ENCODE data around the gene PIK3R6.
"Not testable (repeated sequence)": the region's sequence is repeated elsewhere in the genome, so short reads cannot be mapped to it uniquely, and the experiment has no call there.

PIK3R6 gene

DNA sequence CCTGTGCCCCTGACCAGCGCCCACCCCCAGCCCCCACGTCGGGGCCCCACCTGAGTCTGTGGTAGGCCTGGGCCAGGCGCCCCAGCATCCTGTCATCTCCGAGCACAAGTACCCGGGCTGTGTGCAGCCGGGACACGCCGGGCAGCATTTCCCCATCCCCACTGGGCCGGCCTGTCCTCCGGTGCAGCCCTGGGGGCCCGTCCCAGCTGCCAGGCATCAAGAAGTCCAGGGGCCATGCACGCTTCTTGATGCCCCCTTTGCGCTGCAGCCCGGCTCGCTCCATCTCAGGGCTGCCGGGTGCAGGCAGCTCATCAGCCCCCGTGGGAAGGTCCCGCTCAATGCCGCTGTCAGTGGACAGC, 39.0 kb downstream of the PIK3R6 start:
- ATAC-seq (no peak), DNase-seq (no peak)

DNA sequence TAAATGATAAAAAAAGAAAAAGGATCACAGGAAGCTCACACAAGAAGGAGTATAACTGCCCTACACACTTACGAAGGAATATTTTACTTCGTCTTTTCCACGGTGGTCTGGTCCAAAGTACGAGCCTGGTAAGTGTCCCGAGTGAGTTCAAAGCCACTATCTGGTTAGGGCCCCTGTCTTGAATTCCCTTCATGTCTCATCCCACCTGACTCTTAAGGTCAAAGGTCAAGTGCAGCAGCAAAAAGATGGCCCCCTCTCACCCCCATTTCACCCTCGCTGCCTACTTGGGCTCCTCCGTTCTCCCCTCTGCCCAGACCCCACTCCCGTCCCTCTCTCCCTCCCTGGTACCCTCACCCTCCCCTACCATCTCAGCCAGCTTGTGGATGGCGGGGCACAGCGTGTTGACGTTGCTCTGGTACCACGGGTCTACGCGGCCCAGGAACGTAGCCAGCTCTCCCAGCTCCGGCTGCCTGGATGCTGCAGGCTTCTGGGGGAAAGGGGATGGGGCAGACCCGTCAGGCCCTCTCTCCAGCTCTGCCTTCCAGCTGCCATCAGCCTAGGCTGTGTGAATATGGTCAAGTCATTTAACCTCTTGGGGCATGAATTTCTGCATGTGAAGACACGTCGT, 40.6 kb downstream of the PIK3R6 start:
- ATAC-seq (no peak), DNase-seq (no peak)

DNA sequence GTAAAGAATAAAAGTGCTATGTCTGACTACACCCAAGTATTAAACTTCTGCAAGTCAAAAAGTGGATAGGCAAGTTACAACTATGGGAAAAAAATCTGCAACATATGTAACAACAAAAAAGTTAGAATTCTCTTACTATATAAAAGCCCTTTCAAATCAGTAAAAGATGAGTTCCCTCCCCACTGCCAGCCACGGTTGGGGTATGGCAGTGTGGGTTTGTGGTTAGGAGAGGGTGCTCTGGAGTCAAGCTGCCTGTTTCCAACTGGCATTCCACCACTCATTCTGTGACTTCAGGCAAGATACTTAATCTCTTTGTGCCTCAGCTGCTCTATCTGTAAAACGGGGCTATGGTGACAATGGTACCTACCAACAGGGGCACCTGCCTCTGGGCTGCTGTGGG, 41.7 kb downstream of the PIK3R6 start:
- DNase-seq (no peak), ATAC-seq (no peak)

DNA sequence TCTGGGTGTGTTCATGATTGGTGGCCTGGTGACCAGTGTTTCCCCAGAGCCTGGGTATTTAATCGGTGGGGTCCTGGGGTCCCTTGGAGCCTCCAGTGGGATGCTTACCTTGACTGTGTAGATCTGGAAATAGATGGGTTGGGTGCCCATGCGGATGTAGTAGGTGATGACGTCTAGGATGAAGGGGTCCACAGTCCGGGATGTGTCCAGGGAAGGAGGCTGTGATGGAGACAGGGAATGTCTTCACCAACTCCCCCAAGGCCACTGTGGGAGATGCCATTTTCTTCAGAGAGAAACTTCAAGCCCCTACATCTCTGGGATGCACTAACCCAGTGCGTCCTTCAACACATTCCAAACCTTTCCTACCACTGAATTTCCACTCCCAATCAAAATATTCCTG, 44.2 kb downstream of the PIK3R6 start:
- DNase-seq, result no peak
- no peak for ATAC-seq

DNA sequence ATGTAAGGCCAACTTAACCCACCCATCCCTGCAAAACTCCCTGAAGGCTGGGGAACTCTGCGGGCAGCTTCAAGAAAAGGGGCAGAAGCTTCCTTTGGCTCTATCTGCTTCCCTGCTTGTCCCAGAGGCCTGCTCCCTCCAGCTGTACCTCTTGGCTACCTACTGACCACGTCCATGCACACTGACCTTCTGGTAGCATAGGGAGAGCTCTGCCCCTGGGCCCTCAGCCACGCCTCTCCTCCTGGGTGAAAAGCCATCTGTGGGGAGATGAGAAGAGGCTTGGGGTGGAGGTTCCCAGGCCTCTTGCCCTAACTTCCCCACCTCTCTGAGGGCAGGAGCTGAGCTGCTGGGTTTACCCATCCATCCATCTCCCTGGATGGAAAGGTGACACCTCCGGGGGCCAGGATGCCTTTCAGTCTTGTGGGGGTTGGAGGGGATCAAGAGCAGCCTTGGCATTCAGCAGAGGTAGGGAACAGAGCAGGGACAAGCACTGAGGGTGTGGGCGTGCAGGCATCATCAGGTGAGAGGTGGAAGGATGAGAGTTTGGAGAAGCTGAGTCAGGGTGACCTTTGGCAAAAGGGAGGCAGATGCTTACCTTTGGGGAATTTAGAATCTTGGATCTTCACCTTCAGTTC, 45.0 kb downstream of the PIK3R6 start:
- no peak for ATAC-seq
- no peak for DNase-seq

DNA sequence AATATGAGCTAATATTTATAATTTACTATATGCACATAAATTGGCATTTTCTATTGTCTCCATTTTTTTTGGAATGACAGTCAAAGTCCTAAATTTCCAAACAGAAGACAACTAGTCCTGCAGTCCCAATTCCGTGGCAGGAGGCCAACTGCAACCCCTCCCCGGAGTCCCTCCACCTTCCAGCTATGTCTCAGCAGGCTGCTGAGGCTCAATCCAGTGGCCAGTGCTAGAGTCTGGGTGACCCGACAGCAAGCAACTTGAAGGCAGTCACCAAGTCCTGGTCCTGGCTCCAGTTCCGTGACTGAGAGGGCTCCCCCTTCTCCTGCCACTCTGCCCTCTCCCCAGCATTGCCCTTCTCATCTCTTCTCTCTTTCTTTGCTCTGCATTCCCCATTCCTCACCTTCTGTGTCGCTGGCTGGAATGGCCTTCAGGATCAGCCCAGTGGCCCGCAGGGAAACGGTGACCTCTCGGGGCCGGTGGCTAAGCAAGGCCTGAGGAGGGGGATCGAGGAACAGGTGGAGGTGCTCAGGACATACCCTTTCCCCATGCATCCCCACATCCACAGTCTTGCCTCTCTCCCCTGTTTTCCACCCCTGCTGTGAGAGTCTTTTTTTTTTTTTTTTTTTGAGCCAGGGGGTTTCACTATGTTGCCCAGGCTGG, 45.9 kb downstream of the PIK3R6 start:
- DNase-seq (no peak), ATAC-seq (no peak)

DNA sequence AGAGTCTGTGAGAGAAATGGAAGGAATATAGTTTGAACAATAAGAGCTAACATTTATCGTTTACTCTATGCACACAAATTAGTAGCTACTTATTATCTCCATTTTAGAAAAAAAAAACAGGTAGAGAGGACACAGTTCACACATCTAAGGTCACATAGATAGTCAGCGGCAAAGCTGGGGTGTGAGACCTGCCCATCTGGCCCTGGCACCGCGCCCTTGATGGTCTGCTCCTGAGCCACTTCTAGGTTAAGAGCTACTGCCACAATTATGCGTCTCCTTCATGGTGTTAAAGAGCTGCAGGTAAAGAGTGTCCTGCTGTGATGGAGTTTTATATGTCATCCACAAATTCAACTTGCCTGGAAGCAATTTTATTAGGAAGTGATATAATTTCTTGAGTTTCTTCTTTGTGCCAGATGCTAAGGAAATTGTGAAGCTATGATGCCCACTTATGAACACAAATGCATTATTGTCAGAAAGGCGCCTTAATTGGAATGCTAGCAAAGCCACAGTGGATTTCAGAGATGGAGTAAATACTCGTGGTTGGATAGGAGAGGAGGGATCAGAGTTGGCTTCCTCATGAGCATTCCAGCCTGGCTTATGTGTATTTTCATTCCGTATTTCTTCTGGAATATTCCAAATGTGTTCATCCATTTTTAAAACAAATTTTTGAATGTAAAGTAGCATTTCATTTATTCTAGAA, 47.0 kb downstream of the PIK3R6 start:
- DNase-seq (no peak), ATAC-seq (no peak)

DNA sequence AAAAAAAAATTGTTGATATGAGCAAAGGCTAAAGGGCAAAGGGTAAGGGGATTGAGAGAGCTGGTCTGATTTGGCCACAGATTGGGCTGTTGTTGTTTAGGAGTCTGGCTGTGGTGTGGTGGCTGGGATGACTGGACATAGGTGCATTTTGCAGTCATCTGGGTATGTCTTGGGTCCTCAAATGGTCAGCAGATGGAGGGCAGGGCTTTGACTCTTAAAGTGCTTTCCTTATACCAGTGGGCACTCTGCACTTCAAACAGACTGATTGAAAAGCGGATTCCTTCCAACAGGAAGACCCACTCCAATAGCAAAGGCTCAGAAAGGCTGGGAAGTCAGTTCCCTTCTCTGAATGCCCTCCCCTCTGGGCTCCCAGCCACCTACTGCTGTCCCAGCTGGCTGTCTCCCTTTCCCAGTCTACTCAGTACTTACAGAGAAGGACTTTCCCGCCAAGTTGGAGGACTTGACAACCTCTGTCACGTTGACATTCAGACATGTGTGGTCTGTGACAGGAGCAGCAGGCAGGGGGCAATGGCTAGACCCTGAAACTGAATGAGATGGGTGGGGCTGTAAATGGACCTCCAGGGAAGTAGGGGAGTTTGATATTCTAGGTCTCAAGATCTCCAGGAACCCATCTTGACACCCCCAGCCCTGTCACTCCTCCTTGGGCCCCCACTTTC, 48.7 kb downstream of the PIK3R6 start:
- DNase-seq, result no peak
- no peak for ATAC-seq

DNA sequence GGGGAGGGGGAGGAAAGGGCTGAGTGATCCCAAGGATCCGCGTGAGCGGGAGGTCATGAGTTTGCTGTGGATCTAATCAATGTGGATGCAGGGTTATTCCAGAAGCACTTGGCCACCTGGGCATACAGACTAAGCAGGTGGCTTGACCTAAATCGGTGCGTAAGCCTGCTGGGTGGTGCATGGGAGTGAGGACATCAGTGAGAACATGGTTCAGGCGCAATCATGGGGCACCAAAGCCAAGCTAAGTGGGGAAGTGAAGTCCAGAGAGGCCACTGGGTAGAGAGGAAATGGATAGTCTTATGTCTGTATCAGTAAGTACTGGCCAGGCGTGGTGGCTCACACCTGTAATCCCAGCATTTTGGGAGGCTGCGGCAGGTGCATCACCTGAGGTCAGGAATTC, 49.4 kb downstream of the PIK3R6 start:
- DNase-seq (no peak), ATAC-seq (no peak)

DNA sequence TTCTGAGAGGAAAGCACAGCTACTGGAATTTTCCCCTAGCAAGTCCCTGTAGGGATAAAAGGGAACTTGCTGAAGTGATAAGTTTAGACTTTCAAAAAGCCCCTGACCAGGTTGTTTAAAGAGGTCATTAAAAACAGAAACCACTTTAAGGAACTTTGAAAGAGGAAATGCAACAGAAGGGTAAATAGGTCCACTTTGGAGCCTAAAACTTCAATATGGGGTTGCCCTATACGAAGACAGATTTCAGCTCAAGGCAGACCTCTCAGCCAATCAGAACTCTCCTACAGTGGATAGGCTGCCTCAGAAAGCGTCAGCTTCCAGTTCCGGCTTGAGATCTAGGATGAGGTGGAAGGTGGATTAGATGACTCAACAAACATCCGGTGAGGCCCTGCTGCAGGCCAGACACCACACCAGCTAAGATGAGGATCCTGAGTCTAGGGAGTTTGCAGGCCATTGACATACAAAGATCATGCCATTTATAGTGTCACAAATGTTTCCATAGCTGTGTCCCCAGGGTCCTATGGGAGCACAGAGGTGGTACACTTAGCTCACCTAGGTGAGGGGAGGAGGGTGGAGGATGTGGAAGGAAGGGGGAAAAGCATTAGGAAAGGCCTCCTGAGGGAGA, 60.4 kb downstream of the PIK3R6 start:
- DNase-seq (no peak), ATAC-seq (peak; percentile 56)

DNA sequence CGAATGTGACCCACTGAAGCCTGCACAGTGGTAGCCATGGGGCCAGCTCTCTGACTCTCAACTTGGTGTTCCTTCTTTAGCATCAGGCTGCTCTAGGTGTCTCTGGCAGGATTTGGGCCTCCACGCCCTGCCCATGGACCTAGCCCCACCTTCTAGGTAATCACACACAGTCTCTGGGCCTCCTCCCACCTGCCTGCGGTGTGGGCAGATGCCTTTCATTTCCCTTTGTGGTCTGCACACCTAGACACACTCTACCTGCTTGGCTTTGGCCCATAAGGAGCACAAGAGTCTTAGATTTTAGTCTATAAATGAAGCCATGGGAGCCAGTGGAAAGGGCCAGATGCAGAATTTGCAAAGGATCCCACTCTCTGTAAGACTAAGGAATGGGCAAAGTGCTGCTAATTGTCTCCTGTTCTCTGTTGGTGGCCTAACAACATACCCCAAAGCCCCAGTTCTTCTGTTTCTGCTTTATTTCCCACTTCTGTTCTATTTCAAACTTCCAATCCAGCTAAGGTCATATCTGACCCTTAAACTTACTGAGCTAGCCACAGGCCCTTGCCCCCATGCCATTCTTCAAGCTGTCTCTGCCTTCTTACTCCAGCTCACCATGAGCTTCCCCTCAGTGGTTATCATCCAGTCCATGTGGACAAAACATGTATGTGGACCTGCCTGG, 61.1 kb downstream of the PIK3R6 start:
- ATAC-seq (no peak), DNase-seq (no peak)

DNA sequence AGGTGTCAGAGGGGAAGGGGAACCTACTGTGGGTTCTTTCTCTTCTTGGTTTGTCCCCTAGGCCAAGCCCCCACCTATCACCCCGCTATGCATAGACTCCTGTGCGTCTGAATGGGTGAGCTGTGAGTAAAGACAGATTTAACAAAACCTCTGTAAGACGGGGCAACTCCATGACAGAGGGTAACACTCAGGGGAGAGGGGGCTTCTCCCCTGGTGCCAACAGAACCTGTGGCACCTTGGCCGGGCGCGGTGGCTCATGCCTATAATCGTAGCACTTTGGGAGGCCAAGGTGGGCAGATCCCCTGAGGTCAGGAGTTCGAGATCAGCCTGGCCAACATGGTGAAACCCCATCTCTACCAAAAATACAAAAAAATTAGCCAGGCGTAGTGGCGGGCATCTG, 62.1 kb downstream of the PIK3R6 start:
- ATAC-seq, DNase-seq: not testable (repeated sequence)

DNA sequence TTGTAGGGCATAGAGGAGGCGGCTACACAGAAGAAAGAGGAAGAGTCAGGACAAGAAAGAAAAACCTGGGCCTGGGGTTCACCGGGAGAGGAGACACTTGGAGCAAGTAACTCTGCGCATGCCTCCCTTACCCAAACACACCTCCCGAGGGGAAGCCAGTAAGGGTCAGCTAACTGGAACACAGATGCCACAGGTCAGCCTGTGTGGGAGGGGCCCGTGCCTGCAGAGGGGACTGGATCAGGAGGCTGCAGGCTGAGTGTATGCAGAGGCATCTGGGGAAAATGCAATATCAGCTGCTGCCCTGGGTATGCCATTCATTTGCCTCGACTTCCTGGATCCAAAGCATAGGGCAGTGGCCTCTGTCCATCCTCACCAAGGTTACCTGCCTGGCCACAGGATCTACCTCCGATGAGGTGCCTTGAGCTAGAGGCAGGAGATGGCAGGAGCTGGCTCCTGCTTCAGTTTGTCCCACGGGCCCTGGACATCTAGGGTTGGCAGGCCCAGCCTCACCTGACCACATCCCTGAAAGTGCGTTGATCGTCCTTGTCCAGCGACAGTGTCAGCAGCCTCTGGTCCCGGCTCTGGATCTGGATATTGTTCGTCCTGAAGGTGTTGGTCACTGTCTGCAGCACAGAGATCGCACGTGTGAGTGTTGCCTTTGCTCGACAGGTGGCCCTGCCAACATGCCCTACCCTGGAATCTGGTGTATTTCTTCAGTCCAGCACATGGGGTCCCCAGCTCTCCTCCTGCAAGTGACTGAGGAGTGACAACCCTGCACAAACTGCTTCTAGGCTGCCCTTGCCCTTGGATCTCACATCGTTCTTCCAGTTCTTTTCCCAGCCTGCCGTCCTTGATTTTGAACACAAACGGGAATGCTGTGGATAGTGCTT, 63.7 kb downstream of the PIK3R6 start:
- DNase-seq (no peak), ATAC-seq (no peak)

DNA sequence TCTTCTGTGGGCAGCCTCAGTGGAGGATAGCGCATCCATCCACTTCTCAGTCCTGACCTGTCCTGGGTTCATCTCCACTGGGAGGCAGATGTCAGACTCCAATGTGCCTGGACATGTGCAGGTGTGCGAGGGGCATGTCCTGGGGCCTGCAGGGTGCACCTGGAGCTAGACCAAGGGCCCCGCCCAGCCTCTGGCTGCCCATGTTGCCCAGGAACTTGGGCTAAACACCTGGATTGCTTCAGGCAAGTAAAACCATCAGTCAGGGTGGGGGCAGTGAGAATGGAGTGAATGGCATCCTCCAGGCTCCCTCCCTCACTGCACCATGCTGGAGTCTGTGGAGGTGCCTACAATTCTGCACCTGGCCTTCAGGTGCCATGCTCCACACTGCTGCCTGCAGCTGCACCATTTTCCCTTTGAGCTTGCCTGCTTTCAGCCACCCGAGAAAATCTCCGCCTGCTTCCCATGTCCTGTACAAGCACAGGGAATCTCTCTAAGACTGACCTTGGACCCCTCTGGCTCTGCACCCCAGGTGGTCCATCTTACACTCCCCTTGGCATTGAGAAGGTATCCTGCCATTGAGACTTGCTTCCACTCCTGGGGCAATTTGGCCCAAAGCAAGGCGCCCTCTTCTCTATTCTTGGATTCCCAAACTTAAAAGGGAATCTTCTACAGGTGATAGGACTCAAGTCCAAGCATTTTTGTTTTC, 66.2 kb downstream of the PIK3R6 start:
- ATAC-seq, result no peak

DNA sequence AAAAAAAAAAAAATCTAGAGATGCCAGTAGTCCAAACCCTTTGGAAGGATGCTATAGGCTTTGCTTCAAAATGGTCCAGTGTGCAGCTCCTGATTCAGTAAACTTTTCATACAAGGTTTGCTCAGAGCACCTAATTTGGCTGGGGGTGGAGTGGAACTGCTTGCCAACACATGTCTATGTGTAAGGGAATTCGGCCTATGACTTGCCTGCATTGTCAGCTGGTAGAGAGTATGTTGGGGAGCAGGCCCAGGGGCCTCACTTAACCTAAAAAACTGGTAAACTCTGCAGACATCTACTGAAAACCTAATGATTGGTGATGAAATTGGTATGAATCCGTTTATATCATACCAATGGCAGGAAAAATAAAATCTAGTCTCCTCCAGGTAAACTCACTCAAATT, 66.8 kb downstream of the PIK3R6 start:
- DNase-seq (no peak), ATAC-seq (no peak)

More for the DNA sequence above, 66.2 kb downstream of the PIK3R6 start:
- DNase-seq, result no peak

DNA sequence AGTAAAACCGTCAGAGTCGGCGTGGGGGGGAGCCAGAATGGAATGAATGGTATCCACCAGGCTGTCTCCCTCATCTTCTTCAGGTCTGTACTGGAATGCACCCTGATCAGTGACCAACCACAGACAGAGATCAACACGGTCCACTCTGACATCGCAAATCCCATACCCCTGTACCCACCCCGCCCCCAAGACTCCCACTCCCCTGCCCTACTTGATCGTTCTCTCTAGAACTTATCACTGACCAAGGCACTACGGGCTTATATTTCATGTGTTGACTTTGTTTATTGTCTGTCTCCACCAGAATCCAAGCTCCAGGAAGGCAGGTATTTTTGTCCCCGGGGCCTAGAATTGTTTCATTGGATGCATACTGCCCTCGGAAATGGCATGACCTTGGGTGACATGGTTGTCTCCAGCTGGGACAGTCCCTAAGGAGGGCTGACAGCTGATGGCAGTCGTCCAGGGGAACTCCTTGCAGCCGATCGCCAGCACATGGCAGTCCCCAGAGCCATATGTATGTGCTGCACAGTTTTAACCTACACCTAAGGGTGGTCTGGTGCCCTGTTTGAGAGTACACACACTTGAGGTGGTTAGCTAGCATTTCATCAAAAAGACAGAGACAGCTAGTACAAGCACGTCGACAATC, 67.8 kb downstream of the PIK3R6 start:
- ATAC-seq, result no peak
- no peak for DNase-seq

DNA sequence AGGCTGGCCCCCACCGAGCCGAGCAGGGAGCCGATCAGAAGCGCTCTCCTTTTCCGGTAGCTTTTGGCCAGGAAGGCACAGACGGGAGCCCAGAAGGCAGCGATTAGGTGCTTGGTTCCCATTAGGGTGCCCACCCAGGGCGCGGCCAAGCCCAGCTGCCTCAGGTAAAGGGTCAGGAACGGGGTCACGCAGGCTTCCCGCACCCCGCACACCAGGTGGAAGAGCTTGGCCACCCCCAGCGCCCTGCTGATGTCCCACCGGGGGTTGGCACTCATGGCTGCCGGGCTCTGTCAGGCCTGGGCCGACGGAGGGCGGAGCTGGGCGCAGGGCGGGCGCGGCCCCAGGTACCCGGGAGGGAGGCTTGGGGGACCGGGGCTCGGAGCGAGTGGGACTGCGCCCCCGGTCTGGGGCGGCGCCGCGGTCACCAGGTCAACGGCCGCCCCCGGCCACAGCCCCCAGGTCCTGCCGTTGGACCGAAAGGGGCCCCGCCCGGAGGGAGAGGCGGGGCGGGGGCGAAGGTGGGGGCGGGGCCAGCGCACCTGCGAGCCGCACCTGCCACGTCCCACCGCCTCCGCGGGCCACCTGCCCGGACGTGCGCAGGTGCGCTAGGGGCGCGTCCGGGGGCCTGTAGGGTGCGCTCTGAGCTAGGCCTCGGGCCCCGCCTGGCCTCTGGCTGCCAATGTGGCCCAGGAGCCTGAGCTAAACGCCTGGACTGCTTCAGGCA, 68.5 kb downstream of the PIK3R6 start, which contains the start of gene MFSD6L:
TSS of gene MFSD6L (minus strand) at position 520 of the 724 bp plus-strand sequence. CDS start at position 275, 245 bp downstream.
- ATAC-seq, result no peak
- no peak for DNase-seq

DNA sequence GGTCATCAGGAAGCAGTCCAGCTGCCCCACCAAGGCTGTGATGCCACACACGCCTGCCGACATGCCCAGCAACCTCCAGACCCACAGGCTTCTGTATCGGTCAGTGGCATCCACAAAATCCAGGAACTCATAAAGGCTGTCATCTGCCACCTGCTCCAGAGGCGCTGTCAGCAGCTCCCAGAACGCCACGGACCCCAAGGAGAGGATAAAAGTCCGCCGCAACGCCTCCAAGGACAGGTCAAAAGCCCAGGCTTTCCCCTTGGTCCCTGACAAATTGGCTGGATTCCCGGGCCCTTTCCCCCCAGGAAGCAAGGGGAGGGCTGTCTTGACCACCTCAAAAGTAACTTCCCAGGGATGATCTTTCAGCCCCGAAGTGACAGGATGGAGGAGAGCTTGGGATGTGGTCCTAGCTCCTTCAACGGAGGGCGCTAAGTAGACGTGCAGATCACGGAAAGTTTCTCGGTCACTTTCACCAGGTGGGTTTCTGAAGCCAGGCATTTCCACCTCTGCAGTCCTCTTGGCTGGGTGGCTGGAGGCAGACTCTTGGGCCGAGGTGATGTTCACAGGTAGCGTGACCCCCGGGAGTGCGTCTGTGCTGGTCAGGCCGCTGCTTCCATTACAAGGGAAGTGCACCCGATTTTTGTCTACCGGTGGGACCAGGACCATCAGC, 69.2 kb downstream of the PIK3R6 start:
- ATAC-seq, result no peak
- DNase-seq, result no peak

All from stimulated activated naive CD8-positive, alpha-beta T cell treated with anti-CD3 and anti-CD28 coated beads, Interleukin-15, Interleukin-2, amounts not matched to agents 100 U/mL and 50 U/mL, for 24 hours (primary cell).